NCI-H2081 (cell line): ENCODE results near the gene HIF3A.
"Not testable (repeated sequence)": the region's sequence is repeated elsewhere in the genome, so short reads cannot be mapped to it uniquely, and the experiment has no call there.

Experiments used
- DNase-seq, 2 experiments: peaks; one replicate each; lab custom pipeline; 2025; lab: John Stamatoyannopoulos, UW

HIF3A gene

DNA sequence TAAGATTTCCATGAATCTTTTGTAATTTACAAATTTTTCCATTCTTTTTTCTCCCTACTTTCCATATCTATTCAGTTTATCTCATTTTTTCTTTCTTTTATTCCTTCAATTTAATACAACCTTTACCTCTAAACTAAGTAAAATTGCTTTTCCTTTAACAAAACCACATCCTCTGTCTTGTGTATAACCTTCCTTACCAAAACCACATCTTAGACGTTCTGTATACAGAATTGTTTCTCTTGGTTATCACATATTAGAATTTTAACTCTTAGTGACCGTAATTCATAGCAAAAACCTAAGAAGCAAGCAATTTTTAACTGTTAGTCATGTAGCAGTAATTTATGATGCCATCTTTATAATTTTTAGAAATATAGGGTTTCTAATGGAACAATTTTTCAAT, 65.1 kb downstream of the HIF3A start:
- DNase-seq = no peak

DNA sequence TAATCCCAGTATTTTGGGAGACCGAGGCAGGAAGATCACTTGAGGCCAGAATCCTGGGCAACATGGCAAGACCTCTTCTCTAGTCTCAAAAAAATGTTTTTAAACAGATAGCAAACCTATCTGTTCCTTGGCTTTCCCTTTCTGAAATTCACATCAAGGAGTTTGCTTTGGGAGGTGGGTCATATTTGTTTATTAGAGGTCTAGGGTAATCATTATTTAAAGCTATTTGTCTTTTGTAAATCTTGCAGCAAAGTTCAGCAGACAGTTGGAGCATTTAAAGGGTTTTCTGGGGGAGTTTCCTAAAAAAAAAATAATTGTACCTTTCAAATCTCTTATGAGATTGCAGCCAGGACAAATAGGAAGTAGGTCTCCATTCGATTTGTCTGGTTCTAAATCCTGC, 67.5 kb downstream of the HIF3A start:
- no peak for DNase-seq

DNA sequence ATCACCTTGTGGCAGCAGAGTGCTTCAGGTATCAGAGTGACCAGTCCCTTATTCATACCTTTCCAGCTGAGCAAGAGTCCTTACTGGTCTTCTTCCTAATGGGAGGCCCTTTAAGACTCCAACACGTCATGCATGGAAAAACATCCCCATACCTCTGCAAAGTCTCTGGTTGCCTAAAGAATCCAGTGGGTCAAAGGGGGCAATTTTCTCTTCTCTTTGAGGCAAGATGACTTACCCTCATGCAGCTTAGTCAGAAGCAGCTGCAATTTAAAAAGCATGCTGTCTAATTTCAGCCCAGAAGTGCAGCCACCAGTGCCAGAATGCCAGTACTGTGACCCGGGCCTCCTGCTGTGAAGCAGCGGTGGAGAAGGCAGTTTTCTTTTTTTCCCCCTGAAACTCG, 68.7 kb downstream of the HIF3A start:
- DNase-seq = no peak

DNA sequence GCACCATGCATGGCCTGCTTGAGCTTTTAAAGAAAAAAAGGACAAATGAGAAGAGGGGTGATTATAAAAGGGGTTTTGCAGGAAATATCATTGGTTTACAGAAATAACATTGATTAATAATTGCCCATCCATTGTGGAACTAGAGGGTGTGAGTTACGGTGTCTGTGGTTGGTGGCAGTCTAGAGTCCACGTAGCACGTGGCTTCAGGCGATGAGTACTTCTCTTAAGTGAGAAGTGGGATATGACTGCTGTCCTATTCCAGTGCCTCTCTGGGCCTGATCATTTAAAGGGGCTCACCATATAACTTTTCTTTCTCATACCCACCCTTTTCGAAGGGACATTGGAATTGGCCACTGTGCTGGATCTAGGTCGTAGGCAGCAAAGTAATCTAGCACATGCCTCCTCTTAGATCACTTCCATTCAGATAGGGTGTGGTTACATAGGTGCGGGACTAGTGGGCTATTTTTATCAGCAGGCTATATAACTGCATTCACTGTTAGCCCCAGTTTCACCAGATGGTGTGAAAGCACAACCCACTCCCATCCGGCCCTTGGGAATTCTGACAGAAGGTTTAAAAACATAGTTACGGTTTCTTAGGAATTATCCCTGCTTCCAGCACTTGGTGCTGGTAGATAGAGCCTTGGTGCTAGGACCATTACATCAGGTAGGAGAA, 69.9 kb downstream of the HIF3A start:
- no peak for DNase-seq

DNA sequence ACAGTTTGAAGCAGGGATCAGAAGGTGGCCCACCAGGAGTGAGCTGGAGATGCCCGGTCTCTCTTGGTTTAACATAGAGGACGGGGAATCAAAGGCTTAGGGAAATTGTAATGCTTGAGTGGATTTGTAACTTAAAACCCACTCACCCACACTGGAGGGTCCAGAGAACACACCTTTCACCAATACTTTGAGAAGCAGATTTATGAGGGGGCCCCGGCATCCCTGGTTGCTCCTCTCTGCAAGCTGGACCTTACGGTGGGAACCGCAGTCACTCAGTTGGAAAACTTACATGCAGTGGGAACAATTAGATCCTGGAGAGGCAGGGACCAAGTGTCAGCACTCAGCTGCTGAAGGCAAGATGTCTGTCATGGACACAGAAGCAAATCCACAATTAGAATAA, 70.6 kb downstream of the HIF3A start:
- no peak for DNase-seq

DNA sequence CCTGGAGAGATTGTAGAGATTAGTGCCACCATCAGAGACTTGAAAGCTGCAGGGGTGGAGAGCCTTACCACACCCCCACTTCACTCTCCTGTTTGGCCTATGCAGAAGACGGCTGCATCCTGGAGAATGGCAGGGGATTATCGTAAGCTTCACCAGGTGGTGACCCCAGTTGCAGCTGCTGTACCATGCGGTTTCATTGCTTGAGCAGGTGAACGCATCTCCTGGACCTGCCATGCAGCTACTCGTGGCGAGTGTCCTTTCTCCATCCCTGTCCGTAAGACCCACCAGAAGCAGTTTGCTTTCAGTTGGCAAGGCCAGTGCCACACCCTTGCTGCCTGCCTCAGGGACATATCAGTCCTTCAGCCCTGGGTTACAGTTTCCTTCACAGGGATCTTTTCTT, 71.3 kb downstream of the HIF3A start:
- no peak for DNase-seq

DNA sequence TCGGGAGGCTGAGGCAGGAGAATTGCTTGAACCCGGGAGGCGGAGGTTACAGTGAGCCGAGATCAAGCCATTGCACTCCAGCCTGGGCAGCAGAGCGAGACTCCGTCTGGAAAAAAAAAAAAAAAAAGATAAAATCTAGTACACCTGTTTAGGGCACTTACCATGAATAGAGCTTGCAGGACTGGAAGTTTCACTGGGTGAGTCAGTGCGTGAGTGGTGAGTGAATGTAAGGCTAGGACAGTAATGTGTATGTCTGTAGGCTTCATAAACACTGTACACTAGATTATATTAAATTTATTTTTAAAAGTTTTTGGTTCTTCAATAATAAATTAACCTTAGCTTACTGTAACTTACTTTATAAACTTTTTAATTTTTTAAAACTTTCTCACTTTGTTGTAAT, 73.0 kb downstream of the HIF3A start:
- DNase-seq = no peak

DNA sequence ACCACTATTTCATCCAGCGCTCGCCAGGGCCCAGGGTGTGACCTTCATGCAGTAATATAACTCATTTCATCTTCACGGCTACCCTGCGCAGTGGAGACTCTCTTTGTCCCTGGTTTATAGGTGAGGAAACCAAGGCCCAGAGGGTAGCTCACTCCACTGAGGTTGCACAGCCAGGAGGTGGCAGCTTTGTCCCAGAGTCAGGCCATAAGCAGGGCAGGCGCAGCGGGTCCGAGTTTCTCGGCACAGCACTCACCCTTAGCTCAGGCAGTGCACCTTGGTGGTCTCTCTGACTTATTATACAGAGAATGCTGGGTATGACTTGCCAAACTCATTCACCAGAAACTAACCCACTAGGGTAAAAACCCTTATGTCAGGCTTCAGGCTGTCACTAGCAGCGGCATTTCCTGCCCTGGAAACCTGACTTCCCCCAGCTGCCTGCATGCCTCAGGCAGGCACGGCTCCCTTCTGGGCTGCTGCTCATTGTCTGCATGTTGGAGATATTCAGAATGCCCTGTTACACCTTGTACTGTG, 74.6 kb downstream of the HIF3A start:
- no peak for DNase-seq

DNA sequence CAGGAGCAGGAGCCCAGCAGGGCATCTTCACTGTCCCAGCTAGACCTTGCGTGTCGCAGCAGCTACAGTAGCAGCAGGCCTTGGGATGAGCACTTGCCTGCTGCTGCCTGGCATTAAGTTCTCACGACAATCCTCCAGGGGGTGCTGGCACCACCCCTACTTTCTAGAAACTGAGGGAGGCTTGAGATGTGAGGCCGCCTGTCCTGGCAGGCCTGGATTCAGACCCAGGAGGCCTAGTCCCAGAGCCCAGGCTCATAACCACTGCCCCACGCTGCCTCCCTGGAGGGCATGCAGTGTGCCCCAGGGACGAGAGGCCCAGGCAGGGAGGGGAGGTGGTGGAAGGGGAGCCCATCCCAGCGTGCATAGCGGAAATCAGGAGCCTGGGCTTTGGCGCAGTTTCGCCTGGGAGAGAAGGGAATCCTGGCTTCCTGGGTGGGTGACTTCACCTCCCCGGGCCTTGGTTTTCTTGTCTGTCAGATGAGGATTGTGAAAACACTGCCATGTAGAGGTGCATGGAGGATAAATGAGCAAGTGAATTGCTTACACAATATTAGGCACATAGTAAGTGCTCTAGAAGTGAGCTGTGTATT, 76.2 kb downstream of the HIF3A start:
- DNase-seq = peak in 1 of 2 experiments; percentile 47

DNA sequence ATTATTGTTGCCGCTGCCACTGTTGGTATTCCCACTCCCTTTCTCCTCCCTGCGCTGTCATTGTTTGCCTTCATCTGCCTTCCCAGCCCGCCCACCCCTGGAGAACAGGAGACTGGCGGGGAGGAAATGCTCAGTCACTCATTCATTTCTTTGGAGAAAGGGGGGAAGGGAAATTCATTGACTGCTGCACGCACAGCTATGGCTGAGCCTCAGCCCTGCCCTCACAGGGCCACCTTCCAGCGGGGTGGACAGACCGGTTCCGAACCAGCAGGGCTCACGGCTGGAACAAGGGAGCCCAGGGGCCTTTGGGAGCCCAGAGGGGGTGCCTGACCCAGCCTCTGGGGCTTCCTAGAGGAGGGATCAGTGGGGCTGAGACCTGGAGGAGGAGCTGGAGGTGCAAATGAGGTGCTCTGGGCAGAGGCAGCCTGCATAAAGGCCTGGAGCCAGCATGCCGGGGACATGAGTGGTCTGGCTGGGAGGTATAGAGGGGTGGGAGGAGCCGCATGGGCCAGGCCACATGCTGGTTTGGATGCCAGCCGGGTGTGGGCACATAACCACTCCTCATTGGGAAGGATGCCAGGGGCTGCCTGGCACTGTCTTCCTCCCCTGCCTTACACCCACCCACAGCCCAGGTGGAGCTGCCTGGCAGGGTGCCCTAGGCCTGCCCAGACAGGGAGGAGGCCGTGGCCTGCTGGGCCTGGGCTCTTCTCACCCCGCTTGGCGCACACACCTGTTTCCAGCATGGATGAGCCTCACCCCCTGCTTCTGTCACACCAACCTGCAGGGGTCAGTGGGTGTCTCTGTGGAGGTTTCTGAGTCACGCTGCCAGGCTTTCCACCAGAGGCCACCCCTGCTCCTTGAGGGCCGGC, 76.9 kb downstream of the HIF3A start:
- DNase-seq = peak; percentile 96 to 99

DNA sequence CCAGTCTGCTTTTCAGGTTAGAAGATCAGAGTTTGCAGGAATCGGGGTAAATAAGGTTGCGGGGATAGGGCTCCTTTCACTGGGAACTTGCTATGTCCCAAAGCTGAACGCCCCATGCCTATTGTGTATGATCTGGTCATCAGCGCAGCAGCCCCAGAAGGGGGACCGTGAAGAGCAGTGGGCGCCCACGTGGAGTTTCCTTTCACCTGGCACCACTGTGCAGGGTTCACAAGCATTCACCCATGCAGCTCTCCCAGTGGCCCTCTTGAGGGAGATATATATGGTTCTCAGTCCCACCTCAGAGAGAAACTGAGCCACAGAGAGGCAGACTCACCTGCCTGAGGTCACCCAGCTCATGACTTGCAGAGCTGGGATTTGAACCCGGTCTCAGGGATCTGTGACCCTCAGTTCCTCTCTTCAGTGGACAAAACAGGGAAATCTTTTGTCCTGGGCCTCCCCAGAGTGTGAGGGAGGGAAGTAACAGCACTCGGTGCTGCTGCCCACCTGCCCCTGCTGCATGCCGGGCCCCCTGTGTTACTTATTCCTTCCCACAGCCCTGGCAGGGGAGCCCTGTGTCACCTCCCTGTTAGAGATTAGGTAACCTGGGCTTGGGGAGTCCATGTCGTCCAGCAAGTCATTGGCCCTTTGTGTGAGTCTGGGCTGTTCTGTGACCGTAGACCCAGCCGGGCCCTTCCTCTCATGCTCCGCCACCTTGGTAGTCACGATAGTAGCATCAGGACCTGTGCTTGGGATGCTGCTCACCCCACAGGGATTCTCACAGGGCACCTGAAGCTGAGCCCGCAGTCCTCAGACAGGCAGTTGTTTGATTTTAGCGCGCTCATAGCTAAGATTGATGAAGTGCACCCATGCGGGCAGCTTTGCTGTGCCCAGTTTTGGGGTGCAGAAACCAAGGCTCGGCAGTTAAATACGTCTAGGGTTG, 78.0 kb downstream of the HIF3A start:
- no peak for DNase-seq

DNA sequence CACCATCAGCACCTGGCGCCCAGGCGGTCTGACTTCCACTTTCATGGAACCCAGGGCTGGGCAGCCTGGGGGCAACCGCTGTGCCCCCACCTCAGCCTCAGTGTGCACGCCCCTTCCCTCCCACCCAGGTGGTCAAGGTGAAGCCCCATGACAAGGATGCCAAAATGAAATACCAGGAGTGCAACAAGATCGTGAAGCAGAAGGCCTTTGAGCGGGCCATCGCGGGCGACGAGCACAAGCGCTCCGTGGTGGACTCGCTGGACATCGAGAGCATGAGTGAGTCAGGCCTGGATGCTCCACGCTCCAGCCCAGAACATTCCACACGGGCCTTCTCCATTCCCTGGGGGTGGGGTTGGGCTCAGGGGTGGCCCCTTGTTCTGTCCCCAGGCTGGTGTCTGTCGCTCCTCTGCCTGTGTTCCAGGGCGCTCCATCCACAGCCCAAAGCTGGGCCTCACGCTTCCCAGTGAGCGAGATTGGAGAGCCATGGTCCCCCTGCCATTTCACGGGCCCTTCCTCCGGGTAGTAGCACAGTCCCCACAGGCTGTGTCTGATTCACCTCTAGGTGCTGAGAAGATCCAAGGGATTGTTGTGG, 78.7 kb downstream of the HIF3A start:
- not testable (repeated sequence) for DNase-seq

DNA sequence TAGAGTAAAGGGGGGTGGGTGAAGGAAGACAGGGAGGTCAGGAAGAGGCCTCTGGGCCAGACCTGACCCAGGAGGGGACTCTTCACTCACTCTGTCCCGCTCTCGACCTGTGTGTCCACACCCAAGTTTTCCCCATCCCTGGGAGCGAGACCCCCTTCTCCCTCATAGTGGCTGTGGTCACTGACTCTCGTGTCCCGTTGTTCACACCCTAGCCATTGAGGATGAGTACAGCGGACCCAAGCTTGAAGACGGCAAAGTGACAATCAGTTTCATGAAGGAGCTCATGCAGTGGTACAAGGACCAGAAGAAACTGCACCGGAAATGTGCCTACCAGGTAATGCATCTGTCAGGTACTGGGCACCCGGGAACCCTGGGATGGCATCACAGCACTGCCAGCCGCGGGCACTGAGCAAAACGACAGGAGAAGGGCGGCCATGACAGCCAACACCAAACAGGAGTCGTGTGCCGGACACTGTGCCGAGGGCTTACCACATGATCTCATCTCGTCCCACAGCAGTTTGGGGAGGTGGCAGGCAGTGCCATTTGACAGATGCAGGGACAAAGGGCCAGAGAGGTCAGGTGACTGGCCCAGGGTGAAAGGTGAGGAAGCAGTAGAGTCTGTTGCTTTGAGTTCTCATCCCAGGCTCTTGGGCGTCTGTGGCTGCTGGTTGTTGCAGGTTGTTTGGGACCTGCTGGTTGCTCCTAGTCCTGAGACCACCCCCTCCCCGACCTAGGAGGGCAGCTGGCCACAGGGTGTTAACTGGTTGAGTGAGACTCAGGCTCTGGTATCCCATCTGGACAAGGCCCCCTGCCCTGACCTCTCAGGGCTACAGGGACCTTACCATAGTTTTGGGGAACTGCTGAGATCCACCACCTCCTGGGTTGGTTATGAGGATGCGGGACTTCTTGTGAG, 79.7 kb downstream of the HIF3A start:
- DNase-seq = no peak

DNA sequence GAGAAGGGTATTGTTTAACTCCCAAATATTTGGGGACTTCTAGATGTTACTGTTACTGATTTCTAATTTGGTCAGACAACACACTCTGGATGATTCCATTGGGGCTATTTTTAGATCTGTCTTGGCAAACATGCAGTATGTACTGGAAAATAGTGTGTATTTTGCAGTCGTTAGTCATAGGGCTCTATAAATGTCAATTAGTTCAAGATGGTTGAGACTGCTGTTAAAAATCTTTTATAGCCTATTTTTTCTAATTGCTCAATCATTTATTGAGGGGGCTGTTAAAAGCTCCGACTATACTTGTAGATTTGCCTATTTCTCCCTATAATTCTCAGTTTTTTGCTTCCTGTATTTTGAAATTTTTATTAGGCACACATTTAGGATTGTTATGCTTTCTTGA, 81.4 kb downstream of the HIF3A start:
- peak in 1 of 2 experiments; percentile 54 for DNase-seq

DNA sequence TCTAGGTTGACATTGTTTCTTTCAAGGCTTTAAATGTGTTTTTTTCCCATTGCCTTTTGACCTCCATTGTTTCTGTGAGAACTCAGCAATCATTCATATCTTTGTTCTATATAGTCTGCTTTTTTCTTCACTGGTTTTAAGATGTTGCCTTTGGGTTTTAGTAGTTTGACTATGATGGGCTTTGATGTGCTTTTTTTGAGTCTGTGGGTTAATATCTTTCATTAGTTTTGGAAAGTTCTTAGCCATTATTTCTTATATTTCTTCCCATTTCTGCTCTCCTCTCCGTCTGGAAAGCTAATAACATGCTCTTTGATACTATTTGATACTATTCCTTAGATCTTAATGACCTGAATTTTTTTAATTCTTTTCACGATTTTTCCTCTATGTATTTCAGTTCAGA, 83.8 kb downstream of the HIF3A start:
- no peak for DNase-seq

DNA sequence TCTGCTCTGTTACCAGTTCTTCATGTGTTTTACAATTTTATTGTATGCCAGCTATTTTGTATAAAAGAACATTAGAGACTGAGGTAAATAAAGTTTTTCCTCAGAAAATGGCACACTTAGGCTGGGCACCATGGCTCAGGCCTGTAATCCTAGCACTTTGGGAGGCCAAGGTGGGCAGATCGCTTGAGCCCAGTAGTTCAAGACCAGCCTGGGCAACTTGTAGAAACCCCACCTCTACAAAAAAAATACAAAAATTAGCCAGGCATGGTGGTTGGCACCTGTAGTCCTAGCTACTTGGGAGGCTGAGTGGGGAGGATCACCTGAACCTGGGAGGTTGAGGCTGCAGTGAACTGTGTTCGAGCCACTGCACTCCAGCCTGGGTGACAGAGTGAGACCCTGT, 84.5 kb downstream of the HIF3A start:
- DNase-seq = no peak

DNA sequence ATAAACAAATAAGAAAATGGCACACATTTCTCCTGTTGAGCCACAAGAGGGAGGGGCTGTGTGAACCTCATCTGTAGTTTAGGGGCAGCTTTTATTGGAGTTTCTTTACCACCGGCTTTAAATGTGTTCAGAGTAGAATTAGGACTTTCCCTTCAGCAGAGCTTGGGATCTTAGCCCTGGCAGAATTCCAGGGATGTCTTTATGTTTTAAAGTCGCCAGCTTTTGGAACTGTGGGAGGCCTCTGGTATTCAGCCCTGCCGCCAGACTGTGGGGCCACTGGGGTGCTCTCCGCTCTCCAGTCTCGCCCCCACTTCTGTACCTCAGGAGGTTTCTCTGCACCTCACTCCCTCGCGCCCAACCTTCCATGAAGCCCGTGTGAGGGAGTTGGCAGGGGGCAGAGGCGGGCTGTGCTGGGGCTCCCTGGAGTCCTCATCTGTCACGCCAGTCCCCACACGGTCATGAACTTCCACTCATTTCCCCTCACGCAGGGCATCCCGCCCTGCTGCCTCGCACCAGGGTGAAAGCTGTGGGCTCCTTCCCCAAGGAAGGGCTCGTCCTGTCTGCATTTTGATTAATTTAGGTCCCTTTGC, 85.0 kb downstream of the HIF3A start:
- no peak for DNase-seq

DNA sequence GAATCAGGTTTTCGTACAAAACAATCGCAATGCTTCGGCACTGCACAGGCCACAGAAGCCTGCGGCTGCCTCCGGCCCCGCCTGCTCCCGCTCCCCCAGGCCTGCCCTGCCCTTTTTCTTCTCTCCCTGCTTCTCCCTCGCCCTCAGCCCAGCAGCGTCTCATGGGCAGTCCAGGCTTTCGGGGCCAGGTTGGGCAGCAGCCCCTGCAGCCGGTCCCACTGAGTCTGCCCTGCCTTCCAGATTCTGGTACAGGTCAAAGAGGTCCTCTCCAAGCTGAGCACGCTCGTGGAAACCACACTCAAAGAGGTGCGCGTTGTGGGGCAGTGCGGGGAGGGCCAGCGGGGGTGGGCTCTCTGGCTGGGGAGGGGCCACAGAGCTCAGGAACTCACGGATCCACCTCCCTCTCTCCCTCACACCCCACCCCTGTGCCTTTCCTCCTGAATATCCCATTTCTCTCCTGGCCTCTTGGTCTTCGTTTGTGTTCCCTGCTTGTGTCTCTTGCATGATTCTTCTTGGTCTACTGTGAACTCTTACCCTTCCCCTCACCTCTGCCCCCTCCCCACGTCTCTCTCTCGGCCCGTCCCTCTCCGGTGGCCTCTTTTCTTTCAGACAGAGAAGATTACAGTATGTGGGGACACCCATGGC, 86.5 kb downstream of the HIF3A start:
- no peak for DNase-seq

DNA sequence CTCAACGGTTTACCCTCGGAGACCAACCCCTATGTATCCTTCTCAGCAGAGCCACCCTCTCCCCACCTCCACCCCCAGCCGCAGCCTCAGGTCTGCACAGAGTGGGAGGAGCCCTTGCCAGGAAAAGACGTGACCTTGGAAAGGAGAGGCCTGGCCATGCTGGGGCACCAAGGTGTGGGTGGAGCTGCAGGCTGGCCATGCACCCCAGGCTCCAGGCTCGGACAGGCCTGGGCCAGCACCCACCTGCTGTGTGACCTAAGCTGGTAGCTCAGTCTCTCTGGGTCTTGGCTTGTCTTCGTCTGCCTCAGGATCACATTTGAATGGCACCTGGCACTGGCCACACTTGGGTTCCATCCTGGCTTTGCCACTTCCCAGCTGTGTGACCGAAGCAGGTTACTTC, 87.0 kb downstream of the HIF3A start:
- no peak for DNase-seq
